Measurements from ENCODE around the gene TSN.
"Not testable (repeated sequence)": the region's sequence is repeated elsewhere in the genome, so short reads cannot be mapped to it uniquely, and the experiment has no call there.

The TSN gene

DNA sequence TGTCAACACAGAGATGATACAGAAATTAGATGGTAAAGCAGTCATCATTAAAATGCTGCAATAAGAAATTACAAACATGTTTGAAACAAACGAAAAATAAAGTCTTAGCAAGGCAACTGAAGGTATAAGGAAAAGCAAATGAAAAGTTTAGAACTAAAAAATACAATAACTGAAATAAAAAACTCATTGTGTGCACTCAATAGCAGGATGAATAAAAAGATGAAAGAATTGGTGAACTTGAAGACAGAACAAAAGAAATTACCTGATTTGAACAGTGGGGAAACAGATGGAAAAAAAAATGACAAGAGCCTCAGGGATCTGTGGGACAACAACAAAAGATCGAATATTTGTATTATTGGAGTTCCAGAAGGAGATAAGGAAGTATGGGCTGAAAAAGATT lies 46.5 kb downstream of the TSN start:
- DNase-seq (ENCODE audit: low read depth) = no peak

DNA sequence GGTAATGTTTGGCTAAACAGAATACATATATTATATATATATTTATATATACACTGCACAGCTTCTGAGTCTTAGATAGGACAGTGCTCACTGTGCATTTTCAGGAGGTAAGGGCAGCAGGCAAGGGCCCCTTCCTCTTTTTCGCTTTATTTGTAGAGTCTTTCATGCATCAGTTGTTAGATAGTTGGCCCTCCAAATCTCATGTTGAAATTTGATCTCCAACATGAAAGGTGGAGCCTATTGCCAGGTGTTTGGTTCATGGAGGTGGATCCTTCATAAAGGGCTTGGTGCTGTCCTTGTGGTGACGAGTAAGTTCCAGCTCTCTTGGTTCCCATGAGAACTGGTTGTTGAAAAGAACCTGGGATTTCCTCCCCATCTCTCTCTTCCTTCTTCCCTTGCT lies 48.1 kb downstream of the TSN start:
- no peak for DNase-seq (ENCODE audit: low read depth)

DNA sequence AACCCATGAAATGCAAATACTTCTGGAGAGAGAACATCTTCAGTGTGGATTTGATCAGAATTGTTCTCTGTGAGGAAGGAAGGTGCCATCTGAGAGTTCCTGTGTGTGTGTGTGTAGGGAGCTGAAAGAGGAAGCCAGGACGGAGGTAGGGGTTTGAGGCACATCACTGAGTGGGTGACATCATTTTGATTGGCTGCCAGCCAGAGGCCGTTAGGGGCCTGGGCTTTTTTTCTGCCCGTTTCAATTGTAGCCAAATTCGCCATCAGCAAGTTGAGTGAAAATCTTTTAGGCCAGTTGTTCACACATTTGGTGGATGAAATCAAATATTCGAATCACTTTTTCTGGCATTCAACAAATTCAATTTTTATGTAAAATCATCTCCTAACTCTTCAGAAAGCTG lies 48.9 kb downstream of the TSN start:
- no peak for DNase-seq (ENCODE audit: low read depth)

DNA sequence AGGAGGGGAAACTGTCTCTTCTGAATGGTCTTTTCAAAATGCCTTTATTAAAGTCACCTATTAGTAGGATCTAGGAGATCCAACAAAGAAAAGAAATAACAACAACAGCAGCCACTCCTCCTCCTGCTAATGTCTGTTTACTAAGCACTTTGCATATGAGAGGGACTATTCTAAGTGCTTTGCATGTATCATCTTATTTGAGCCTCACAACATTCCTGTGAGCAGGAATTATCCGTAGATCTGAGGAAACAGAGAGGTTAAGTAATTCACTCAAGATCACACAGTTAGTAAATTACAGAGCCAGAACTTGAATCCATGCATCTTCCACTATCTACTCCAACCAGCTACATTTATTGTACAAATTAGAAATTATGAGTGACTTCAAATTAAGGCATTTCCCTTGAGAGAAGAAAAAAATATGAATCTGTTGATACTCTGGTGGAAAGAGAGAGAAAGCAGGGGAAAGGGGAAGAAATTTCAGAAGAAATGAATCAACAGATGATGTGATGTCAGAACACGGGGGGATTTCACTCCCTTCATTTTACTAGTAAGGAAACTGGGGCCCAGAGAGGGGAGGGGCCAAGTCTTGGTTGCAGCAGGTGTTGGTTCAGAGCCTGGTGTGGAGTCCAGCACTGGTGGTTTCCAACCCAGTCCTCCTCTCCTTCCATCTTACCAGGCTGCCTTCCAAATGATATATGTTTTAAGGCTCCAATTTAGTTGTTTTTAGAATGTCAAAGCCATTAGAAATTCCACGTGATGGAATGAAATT lies 49.7 kb downstream of the TSN start:
- DNase-seq (ENCODE audit: low read depth) = no peak

DNA sequence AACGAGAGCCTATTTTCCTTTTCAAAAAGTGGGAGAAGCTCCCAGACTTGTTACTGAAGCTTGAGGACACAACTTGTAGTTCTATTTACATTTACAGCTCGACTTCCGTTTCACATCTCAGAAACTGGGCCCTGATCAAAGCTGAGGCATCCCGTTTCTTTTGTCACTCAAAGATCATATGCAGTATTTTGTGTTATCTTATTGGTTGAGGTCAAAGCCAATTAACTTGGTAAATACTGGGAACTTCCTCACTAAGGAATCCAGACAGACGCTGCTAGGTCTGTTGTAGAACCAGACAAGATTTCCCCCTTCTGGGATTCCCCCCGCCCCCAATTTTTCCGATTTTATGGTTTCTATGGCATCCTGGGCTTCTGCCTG lies 50.3 kb downstream of the TSN start:
- DNase-seq (ENCODE audit: low read depth) = no peak

DNA sequence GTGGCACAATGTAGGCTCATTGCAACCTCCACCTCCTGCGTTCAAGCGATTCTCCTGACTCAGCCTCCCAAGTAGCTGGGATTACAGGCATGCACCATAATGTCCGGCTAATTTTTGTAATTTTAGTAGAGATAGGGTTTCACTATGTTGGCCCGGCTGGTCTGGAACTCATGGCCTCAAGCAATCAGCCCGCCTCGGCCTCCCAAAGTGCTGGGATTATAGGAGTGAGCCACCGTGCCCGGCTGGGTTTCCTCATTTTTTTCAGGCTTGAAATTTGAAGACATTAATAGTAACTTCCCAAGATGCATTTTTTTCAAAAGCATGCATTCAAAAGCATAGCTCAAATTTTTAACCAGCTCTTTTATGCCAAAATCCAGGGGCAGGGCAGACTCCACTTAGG lies 52.3 kb downstream of the TSN start:
- not testable (repeated sequence) for DNase-seq (ENCODE audit: low read depth)

DNA sequence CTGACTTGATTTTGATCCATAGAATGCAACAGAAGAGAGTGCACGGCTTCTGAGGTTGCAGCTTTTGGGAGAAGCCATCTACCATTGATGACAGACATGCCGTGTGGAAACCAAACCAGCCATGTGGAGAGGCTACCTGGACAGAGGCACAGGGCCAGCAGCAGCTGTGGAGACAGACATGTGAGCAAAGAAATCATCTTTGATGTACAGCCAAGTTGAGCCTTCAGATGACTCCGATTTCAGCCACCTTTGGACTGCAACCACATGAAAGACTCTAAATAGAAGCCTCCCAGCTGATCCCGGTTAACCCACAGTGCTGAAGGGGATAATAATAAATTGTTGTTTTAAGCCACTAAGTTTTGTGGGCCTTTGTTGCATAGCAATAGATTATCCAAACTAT lies 54.2 kb downstream of the TSN start:
- no peak for DNase-seq (ENCODE audit: low read depth)

DNA sequence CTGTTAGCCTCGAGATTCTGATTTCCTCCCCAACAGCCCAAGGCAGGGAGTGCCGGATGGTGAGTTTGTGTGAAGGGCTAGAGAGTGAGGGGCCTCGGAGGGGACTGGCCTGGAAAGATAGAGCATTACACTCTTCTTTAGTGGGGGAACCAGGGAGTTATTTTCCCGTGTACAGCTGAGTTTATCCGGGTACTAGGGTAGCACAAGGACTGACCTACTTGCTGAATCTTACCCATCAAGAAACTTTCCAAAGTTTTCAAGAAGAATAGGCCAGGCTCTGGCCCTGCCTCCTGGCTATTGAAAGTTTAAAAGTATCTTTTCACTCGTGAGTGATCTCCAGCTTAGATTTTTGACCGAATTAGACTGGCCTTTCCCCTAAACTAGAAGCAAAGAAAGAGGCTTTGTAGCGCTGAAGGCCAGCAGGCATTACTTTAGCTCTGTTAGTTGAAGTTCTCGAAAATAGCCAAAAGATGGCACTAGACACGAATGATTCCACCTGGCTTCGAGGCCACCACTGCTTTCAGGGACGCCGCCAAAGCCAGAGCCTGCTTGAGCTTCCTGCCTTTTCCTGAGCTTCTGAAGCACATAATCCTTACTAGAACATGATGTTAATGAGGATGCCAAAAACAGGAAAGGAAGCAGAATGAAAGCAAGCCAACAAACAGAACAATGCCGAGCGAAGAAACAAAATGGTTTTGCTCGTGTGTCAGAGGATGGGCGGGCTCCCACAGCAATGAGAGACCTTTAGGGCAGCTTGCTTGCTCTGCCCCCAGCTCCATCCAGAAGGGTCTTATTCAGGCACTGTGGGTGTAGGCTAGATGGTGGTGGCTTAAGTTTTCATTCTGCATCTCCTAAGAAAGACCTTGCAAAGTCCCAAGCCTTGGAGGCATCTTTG lies 55.8 kb downstream of the TSN start:
- no peak for DNase-seq (ENCODE audit: low read depth)

DNA sequence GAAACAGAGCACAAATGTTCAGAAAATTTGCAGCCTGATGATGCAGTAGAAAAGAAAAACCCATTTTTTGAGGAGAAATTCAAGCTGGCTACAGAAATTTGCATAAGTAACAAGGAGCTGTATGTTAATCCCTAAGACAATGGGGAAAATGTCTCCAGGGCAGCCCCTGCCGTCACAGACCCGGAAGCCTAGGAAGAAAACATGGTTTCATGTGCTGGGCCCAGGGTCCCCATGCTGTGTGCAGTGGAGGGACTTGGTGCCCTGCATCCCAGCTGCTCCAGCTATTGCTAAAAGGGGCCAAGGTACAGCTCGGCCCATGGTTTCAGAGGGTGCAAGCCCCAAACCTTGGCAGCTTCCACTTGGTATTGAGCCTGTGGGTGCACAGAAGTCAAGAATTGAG lies 57.6 kb downstream of the TSN start:
- not testable (repeated sequence) for DNase-seq (ENCODE audit: low read depth)

DNA sequence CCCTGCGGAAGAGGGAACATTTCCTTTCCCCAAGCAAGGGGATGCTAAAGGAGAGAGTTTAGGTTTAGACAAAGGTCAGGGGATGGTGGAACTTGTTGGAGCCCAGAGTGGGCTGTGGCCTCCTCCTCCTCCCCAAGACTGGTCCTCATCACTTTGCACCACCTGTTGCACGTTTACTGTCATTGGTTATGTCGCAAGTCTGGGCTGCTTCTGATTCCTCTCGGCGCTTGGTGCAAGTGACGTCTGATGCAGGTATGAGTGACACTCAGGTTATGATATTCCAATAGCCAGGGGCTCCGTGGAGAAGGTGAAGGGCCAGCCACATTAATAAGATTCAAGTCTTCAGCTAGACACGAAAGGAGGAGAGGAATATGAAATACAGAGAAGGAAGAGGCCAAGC lies 59.8 kb downstream of the TSN start:
- no peak for DNase-seq (ENCODE audit: low read depth)

DNA sequence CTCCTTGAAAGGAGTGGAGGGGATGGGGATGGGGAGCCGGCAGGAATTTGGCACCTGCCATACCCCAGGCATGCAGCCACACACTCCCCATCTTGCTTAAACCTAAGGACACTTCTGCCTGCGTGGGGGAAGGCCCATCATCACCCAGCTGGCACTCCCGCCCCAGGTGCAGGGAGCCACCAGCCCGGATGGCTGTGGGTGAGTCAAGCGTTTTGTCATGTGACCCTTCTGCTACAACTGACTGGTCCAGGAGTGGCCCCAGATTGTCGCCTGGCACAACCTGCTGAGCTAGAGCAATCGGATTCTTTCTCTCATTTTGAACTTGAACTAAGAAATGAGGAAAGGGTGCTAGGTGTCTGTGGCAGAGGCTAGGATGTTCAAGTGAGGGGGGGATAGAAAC lies 61.3 kb downstream of the TSN start:
- no peak for DNase-seq (ENCODE audit: low read depth)

DNA sequence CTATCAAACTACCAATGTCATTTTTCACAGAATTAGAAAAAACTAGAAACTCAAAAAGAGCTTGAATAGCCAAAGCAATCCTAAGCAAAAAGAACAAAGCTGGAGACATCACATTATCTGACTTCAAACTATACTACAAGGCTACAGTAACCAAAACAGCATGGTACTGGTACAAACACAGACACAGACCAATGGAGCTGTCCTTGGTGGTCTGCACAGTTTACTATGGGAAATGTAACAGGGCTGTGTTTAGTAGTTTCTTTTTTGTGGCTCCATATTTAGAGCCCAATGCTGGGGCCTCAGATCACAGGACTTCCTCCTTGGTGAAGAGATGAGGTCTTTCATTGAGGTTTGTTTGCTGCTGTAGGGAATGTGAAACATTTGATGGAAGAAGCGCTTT lies 61.9 kb downstream of the TSN start:
- not testable (repeated sequence) for DNase-seq (ENCODE audit: low read depth)
